HCT116 (cell line): ENCODE results near the gene SUGCT. TPM values are rescaled to one million over a fixed set of nuclear protein-coding genes. Genes with fewer than 3 reads are reported as not detected.

Experiments
- ATAC-seq: fragments of 200-7000 bp; cut with Tn5 transposase; 2 replicates; pipeline ENCODE4 v1.9.1; 2020; ENCODE audit warnings: mild to moderate bottlenecking, moderate library complexity
- BruUV-seq: library from RNA; stranded (reverse); fragments of 400-500 nt; replicated peaks from 2 replicates; lab custom pipeline; 2021; lab: Mats Ljungman, UMichigan
- CTCF ChIA-PET: fragments of 300-600 bp; sonication (Branson Sonifier 250); formaldehyde crosslinking; loops from one replicate; lab custom pipeline; 2021; ENCODE audit warnings: antibody characterized with exemption; lab: Charles Lee
- POLR2A ChIA-PET: fragments of 300-600, 350-600 bp; sonication (Branson Sonifier 250); formaldehyde crosslinking; loops from one replicate; lab custom pipeline; 2021; ENCODE audit warnings: antibody characterized with exemption; lab: Charles Lee
- RAD21 ChIA-PET, 2 experiments: fragments of 300-600 bp; sonication (Branson Sonifier 250); formaldehyde crosslinking; loops; one replicate each; lab custom pipeline; 2023; ENCODE audit warnings: low total read pairs in 2 of 2; ENCODE audit not compliant: uncharacterized antibody in 2 of 2, unreplicated experiment in 2 of 2, low non-redundant PET in 1 of 2; lab: Charles Lee
- DNase-seq: peaks from one replicate; pipeline ENCODE4 v3.0.0-alpha.2; 2010; ENCODE audit warnings: low read depth, low spot score
- H2AFZ ChIP-seq: fragments of 200-600 bp; shearing (Covaris generic), sonication (generic); 2 replicates; pipeline ENCODE4 v1.6.1; 2017; ENCODE audit warnings: low read depth, mixed run types, mixed read lengths, antibody characterized with exemption, low read length; ENCODE audit not compliant: poor library complexity, severe bottlenecking
- H3K27ac ChIP-seq: 2 replicates; pipeline ENCODE4 v1.5.1; 2012; ENCODE audit warnings: low read depth, low read length
- H3K27me3 ChIP-seq: fragments of 200-600 bp; sonication (generic); 2 replicates; pipeline ENCODE4 v1.6.1; 2016; ENCODE audit warnings: mixed run types, low read length, mixed read lengths; ENCODE audit not compliant: insufficient read depth
- H3K36me3 ChIP-seq, 2 experiments: fragments of 200-500 bp in 1 of 2; fragments of 200-600 bp in 1 of 2; sonication (Bioruptor generic) in 1 of 2; sonication (generic) in 1 of 2; 2 replicates each; pipeline versions ENCODE4 v1.5.1 to v1.6.1; 2014 to 2016; ENCODE audit warnings: low read length in 2 of 2, inconsistent platforms in 1 of 2, mixed read lengths in 1 of 2, mixed run types in 1 of 2; ENCODE audit not compliant: insufficient read depth in 2 of 2, control insufficient read depth in 1 of 2
- H3K4me1 ChIP-seq, 2 experiments: fragments of 200-600 bp in 1 of 2; sonication (generic) in 1 of 2; 2 replicates each; pipeline versions ENCODE4 v1.5.1 to v1.6.1; 2012 to 2017; ENCODE audit warnings: low read length in 2 of 2, inconsistent platforms in 1 of 2, mild to moderate bottlenecking in 1 of 2, mixed read lengths in 1 of 2, mixed run types in 1 of 2, moderate library complexity in 1 of 2; ENCODE audit not compliant: insufficient read depth in 2 of 2, control insufficient read depth in 1 of 2
- H3K4me2 ChIP-seq: fragments of 200-600 bp; sonication (generic); 2 replicates; pipeline ENCODE4 v1.6.1; 2017; ENCODE audit warnings: mixed run types, low read length, mixed read lengths
- H3K4me3 ChIP-seq, 2 experiments: fragments of 200-600 bp in 1 of 2; sonication (generic) in 1 of 2; replicated peaks in 1 of 2; 2 replicates each; pipeline ENCODE4 v1.5.1; 2011 to 2016; ENCODE audit warnings: low read length in 2 of 2, control low read depth in 1 of 2, low read depth in 1 of 2, mild to moderate bottlenecking in 1 of 2, mixed read lengths in 1 of 2, mixed run types in 1 of 2
- H3K79me2 ChIP-seq: fragments of 200-600 bp; sonication (generic); 2 replicates; pipeline ENCODE4 v1.6.1; 2017; ENCODE audit warnings: mild to moderate bottlenecking, mixed run types, low read length, moderate library complexity, mixed read lengths; ENCODE audit not compliant: insufficient read depth
- H3K9ac ChIP-seq: fragments of 200-600 bp; sonication (generic); 2 replicates; pipeline ENCODE4 v1.6.1; 2016; ENCODE audit warnings: low read length, mixed read lengths
- H3K9me2 ChIP-seq: fragments of 200-600 bp; sonication (generic), shearing (Covaris generic); 2 replicates; pipeline ENCODE4 v1.6.1; 2017; ENCODE audit warnings: mixed run types, mild to moderate bottlenecking, moderate library complexity; ENCODE audit not compliant: insufficient read depth
- H3K9me3 ChIP-seq, 2 experiments: fragments of 200-500 bp in 1 of 2; fragments of 200-600 bp in 1 of 2; sonication (Bioruptor generic) in 1 of 2; sonication (generic) in 1 of 2; 2 replicates each; pipeline ENCODE4 v1.6.1; 2014 to 2017; ENCODE audit warnings: low read length in 2 of 2, mixed read lengths in 2 of 2, inconsistent platforms in 1 of 2, low read depth in 1 of 2, mild to moderate bottlenecking in 1 of 2, mixed run types in 1 of 2, moderate library complexity in 1 of 2; ENCODE audit not compliant: control insufficient read depth in 1 of 2, insufficient read depth in 1 of 2
- H4K20me1 ChIP-seq: fragments of 200-600 bp; sonication (generic), shearing (Covaris generic); 2 replicates; pipeline ENCODE4 v1.6.1; 2017; ENCODE audit warnings: mixed run types, mild to moderate bottlenecking, moderate library complexity; ENCODE audit not compliant: insufficient read depth
- ELF1 ChIP-seq: IDR thresholded peaks from 2 replicates; pipeline ENCODE4 v1.6.1; 2012; ENCODE audit warnings: low read depth, borderline replicate concordance
- EZH2 ChIP-seq: fragments of 200-600 bp; sonication (generic); IDR thresholded peaks from 2 replicates; pipeline ENCODE4 v1.6.1; 2017; ENCODE audit warnings: antibody characterized with exemption, mixed run types
- EZH2phosphoT487 ChIP-seq: fragments of 200-600 bp; IDR thresholded peaks from 2 replicates; pipeline ENCODE4 v1.6.1; 2018; ENCODE audit warnings: antibody characterized with exemption, borderline replicate concordance
- JUND ChIP-seq: IDR thresholded peaks from 2 replicates; pipeline ENCODE4 v1.6.1; 2012
- REST ChIP-seq: IDR thresholded peaks from 2 replicates; pipeline ENCODE4 v1.6.1; 2012; ENCODE audit warnings: low read depth
- SP1 ChIP-seq: IDR thresholded peaks from 2 replicates; pipeline ENCODE4 v1.6.1; 2012; ENCODE audit warnings: low read depth
- SRF ChIP-seq: IDR thresholded peaks from 2 replicates; pipeline ENCODE4 v1.6.1; 2012; ENCODE audit warnings: low read depth
- YY1 ChIP-seq: IDR thresholded peaks from 2 replicates; pipeline ENCODE4 v1.6.1; 2011; ENCODE audit warnings: low read length, low read depth, moderate library complexity, mild to moderate bottlenecking; ENCODE audit not compliant: insufficient replicate concordance; ENCODE audit errors: extremely low read depth
- ZBTB33 ChIP-seq: IDR thresholded peaks from 2 replicates; pipeline ENCODE4 v1.6.1; 2011; ENCODE audit warnings: mild to moderate bottlenecking, low read length, moderate library complexity; ENCODE audit not compliant: insufficient replicate concordance; ENCODE audit errors: extremely low read depth
- ZFX ChIP-seq: fragments of 450-650 bp; IDR thresholded peaks from 2 replicates; pipeline ENCODE4 v1.6.1; 2017
- intact Hi-C: fragments of 100-400 bp; cut with micrococcal nuclease; formaldehyde crosslinking; loops from 2 replicates; pipeline ENCODE4 v1.10.0; 2022
- total RNA-seq: library from RNA; stranded (reverse); gene quantifications from one replicate; pipeline ENCODE4 v1.2.1, GENCODE V29; 2021; ENCODE audit not compliant: unreplicated experiment

SUGCT gene
- total RNA-seq, 1 experiment from 2014 or later = 4.4 TPM

GRCh38 chr7:40570223-40570622, 435.4 kb downstream of the SUGCT start:
- H2AFZ ChIP-seq = no peak overlapping the region

More at GRCh38 chr7:40570223-40570622, 435.4 kb downstream of the SUGCT start:
- H3K4me2 ChIP-seq = no peak overlapping the region
- H3K9me3 ChIP-seq = no peaks in the 10 kb centered on the region
- H3K79me2 ChIP-seq = no peaks in the 10 kb centered on the region
- intact Hi-C loops = no loop called here
- H3K27me3 ChIP-seq = no peaks in the 10 kb centered on the region
- RAD21 ChIA-PET = no interaction called here
- TF ChIP-seq ELF1 (no peak), EZH2phosphoT487 (no peak), JUND (no peak), ZFX (no peak), REST (no peak), SRF (no peak), SP1 (no peak), ZBTB33 (no peak), YY1 (no peak), EZH2 (no peak)
- no peaks in the 10 kb centered on the region for H3K9me2 ChIP-seq
- H3K9ac ChIP-seq = no peak overlapping the region
- CTCF ChIA-PET = no interaction called here
- H3K4me1 ChIP-seq = no peaks in the 10 kb centered on the region
- no peak for DNase-seq
- POLR2A ChIA-PET = no interaction called here
- H3K4me3 ChIP-seq = no peak overlapping the region
- no TSS peak for BruUV-seq
- H3K27ac ChIP-seq = no peak overlapping the region
- H4K20me1 ChIP-seq = no peaks in the 10 kb centered on the region
- H3K36me3 ChIP-seq = no peaks in the 10 kb centered on the region
- no peak for ATAC-seq
